GM15510 (cell line): ENCODE measurements around the gene BUB1.

Experiments
- POLR2A ChIP-seq: IDR thresholded peaks from 3 replicates; pipeline ENCODE4 v1.6.1; 2011; ENCODE audit warnings: borderline replicate concordance; ENCODE audit not compliant: insufficient read length; ENCODE audit errors: extremely low read depth

The BUB1 gene

DNA sequence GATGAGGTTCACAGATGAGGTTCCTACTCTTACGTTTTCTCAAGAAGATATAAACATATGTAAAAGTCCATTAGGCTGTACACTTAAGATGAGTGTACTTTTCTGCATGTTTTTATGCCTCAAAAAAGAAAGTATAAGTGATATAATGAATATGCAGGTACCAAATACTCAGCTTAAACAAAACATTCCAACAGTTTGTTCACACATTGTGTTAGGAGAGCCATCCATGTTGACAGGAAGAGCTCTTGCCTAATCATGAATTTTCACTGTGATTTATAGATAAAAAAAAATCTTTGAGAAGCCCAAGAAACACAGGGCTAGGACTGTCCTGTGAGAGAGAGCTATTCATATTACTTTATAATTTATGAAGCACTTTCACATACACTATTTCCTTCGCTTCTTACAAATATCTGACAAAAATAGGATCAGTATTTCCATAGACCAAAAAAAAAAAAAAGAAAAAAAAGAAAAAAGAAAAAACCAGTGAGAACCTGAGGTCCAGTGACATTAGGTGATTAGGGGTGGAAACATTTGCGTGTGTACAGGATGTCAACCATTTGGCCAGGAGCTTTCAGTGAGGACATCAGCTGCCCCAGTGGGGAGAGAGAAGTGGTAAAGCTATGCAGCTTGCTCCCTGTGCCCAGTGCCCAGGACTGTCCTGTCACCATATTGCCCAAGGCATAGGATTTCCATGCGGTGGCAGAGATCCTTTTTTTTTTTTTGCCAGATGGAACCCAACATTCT lies 38.7 kb downstream of the BUB1 start:
- no peak for TF ChIP-seq POLR2A

DNA sequence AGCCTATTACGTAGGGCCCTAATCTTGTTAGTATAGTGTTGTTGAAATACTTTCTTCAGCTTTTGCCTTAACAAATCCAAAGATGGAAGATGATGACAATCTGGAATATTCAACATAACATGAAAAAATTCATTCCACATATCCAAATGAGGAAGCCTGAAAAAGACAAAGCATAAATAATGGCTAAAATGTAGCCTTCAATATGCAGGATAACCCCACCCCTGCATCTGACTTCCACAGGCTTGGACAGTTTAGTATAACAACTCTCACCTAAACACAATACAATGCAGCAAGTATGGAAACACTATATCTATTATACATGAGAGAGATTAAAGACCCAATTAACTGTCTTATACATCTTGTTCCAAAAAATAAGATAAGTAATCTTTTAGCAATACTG lies 39.9 kb downstream of the BUB1 start:
- TF ChIP-seq POLR2A: no peak

DNA sequence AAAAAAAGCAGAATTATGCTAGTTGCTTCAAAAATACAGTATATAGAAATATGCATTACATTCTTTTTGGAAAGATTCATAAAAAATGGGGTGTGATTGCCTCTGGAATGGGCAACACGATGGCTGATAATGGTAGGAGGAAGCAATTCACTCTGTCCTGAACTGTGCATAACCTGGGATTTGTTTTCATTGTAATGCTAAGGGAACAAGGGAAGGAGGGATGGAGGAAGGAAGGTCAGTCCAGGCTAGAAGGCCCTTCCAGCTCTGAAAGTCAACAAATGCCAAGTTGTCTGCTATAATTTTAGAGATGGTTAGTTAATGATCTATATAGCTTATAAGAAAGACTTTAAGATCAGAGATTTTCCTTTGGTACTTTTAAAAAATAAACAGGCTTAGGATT lies 40.8 kb downstream of the BUB1 start:
- no peak for TF ChIP-seq POLR2A
